Tongue (tissue), 2 donors: ENCODE measurements around the gene RBM18. TPM values are rescaled to one million over a fixed set of nuclear protein-coding genes. Genes with fewer than 3 reads are reported as not detected.

ENCODE experiments used
- DNase-seq: peaks from one replicate; pipeline ENCODE4 v3.0.0-alpha.2; 2015
- total RNA-seq: library from RNA; depleted of rRNA; stranded (reverse); fragments of >200 nt; gene quantifications from one replicate; pipeline ENCODE4 v1.2.3, GENCODE V29; 2014

RBM18 gene
- total RNA-seq, 1 donor from 2014 or later: 18.9 TPM

DNA sequence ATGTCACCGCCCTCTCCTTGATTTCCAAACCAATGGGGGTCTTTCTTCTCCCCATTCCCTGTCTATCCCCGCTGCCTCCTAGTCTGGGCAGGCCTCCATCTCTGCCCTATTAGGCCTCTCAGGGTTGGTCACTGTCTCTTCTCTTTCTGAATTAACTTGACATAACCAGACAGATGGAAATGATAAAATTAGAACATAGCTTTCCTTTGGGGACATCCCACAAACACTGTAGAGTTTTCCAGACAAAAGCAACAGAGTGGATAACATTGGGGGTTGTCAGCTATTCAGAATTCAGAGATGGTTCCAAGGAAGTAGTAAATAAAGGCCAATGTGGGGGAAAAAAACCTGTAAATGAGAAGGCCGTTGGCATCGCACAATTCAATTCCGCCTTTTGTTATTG lies 60.6 kb downstream of the RBM18 start:
- peak; percentile 63 for DNase-seq

- DNase-seq: no peak
These were observed 62.5 kb downstream of the RBM18 start for GRCh38 chr9:122202111-122202510.

GRCh38 chr9:122201641-122202040 lies 63.0 kb downstream of the RBM18 start:
- no peak for DNase-seq

- peak; percentile 46 for DNase-seq
These were observed 63.6 kb downstream of the RBM18 start for GRCh38 chr9:122200960-122201595.

DNA sequence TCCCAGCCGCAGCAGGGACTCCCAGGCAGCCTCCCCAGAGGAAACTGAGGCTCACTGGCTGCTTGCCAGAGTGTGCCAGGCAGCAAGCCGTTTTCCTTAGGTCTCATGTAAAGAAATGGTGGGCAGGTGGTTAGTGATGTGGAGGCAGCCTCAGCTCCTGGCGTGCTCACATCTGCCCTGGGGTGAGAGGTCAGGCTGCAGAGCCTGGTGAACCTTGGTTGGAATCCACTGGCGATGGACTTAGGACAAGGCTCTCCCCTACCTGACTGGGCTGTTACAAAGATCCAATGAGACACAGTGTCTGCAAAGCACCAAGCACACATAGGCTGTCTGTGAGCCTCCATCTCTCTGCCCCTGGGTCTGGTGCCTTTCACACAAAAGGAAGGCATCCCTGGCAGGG lies 66.8 kb downstream of the RBM18 start:
- no peak for DNase-seq

- no peak for DNase-seq
These were observed 67.2 kb downstream of the RBM18 start for GRCh38 chr9:122197426-122197825.

DNA sequence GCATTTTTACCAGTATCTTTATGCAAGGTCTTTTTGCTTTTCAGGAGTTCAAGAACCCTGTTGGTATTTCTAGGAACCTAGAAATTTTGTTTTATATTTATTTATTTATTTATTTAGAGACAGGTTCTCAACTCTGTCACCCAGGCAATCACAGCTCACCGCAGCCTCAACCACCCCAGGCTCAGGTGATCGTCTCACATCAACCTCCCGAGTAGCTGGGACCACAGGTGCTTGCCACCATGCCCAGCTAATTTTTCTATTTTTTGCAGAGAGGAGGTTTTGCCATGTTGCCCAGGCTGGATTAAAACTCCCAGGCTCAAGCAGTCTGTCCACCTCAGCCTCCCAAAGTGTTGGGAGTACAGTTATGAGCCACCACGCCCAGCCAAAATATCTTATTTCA lies 68.8 kb downstream of the RBM18 start:
- no peak for DNase-seq

GRCh38 chr9:122193651-122194050 lies 71.0 kb downstream of the RBM18 start:
- DNase-seq: no peak

- no peak for DNase-seq
These were observed 71.6 kb downstream of the RBM18 start for GRCh38 chr9:122192914-122193525.

- no peak for DNase-seq
These were observed 72.3 kb downstream of the RBM18 start for GRCh38 chr9:122192261-122192875.

- no peak for DNase-seq
These were observed 73.1 kb downstream of the RBM18 start for GRCh38 chr9:122191584-122191983.

GRCh38 chr9:122190597-122191381 lies 73.9 kb downstream of the RBM18 start:
- no peak for DNase-seq

- DNase-seq: no peak
These were observed 76.3 kb downstream of the RBM18 start for GRCh38 chr9:122188369-122188768.

Other genes with a start within 250 kb of the RBM18 start
- gene TTLL11, start 171.5 kb downstream of the RBM18 start, total RNA-seq: 43.7 TPM
- gene NDUFA8, start 105.1 kb downstream of the RBM18 start, total RNA-seq: 39.9 TPM
- not detected for gene MORN5, start 104.9 kb downstream of the RBM18 start, total RNA-seq
- gene LHX6, start 35.9 kb downstream of the RBM18 start, total RNA-seq: 5.4 TPM
- gene MRRF, start within 50 bp of the RBM18 start, total RNA-seq: 30.9 TPM
- gene PTGS1, start 106.2 kb upstream of the RBM18 start, total RNA-seq: 5.0 TPM
- not detected for gene OR1J1, start 213.1 kb upstream of the RBM18 start, total RNA-seq
- gene OR1J2, start 246.0 kb upstream of the RBM18 start, total RNA-seq: not detected